ENCODE measurements around the gene NAA16.
"Not testable (repeated sequence)": the region's sequence is repeated elsewhere in the genome, so short reads cannot be mapped to it uniquely, and the experiment has no call there.

Gene NAA16

DNA sequence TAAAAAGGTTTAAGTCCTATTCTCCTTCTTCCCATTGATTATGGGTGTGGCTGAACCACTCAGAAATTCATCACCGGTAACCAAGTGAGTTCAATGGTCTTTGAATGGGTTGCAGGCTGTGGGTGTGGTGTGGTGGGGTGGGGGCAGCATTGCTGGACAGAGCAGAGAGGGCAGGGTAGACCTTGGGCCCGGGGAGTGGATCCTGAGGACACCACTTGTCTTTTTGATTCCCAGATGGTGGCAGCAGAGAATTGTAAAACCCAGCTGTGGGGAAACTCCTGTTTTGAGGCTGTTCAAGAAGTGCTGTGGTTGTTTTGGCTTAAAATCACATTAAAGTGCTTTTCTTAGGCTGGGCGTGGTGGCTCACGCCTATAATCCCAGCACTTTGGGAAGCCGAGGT is 100.5 kb downstream of the NAA16 start:
- DNase-seq = peak; percentile 16

DNA sequence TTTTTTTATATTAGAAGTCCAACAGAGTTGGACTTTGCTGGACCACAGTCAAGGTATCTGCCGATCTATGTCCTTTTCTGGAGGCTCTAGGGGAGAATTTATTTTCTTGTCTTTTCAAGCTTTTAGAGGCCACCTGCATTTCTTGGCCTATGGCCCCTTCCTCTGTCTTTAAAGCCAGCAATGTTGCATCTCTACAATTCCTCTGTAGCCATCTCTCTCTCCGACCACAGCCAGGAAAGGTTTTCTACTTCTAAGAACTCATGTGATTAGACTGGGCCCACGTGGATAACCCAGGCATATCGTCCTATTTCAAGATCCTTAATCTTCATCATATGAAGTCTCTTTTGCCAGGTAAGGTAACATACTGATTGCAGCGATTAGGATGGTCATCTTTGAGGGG is 102.8 kb downstream of the NAA16 start:
- DNase-seq = no peak

DNA sequence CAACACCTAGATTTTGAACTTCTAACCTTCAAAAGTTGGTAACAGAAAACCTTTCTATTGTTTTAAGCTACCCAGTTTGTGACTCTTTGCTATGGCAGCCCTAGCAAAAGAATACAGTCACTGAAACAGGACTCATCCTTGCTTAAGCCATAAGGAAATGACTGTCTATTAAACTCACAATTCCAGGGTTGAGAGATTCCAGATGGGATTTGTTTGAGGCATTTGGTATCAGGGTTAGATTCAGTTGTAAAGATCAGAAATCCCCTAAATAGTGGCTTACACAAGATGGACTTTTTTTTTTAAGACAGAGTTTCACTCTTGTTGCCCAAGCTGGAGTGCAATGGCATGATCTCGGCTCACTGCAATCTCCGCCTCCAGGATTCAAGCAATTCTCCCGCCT is 105.2 kb downstream of the NAA16 start:
- no peak for DNase-seq

DNA sequence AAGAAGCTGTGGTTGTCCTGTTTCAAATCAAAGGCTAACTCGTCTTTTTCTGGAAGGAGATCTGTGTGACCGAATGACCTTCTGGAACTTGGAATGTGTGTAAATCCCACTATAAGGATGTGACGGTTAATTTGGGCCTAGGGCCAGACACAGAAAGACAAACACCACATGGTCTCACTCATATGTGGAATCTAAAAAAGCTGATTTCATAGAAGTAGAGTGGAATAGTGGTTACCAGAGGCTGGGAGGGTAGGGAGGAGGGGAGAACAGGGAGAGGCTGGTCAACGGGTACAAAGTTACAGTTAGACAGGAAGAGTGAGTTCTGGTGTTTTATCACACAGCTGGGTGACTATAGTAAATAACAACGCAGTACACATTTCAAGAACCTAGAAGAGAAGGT is 107.0 kb downstream of the NAA16 start:
- DNase-seq = no peak

DNA sequence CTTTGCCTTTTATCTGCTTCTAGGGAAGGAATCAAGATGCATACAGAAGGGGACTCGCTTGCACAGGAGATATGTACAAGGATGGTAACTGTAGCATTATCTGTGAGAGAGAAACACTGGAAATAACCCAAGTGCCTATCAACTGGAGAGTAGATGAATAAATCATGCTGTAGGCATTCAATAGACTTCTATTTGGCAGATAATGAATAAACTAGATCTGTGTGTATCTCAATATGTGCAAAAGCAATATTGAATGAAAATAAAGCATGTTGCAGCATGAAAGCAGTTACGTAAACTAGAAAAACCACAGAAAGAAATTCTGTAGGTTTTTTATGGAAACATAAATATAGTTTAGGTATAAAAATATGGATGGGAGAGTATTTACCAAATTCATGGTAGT is 107.7 kb downstream of the NAA16 start:
- no peak for DNase-seq

DNA sequence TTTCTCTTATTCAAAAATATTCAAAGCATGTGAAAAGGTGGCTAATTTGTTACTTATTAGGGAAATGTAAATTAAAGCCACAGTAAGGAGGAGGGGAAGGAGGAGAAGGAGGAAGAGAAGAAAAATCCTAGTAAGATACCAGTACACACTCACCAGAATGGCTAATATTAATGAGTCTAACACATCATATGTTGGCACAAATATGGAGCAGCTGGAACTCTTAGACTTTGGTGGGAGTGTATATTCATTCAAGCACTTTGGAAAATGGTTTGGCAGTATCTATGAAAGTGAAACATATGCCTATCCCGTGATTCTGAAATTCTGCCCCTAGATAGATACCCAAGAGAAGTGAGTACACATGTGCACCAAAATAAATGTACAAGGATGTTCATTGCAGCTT is 108.1 kb downstream of the NAA16 start:
- no peak for DNase-seq

DNA sequence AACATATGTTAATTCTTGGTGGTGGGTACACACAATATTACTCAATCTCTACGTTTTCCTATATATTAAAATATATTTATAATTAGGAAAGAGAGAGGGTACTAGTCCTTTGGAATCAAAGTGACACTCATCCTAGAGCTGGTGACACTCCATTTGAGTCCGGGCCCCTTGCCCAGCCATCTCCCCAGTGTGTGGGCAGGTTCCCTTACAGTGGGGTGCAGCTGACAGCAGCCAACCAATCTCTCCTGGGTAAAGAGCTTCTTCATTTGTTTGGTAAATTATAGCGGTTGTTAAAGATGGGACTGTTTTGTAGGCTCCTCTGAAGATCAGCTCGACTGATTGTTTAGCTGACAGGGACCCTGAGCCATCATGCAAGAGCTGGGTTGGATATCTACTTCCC is 109.1 kb downstream of the NAA16 start:
- no peak for DNase-seq

DNA sequence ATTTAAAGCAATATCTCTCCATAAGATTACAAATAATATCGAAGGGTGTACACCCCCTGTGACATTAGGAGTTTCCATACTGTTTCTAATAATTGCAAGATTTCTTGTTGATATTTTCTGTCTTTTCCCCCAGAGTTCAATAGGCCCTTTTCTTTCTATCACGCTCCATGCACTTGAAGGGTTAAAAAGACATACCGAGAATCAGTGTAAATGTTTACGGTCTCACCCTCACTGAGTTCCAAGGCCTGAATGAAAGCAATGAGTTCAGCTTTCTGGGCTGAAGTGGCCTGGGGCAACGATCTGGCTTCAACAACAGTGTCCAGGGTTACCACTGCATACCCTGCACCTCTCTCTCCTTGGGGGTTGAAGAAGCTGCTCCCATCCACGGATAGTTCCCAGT is 110.3 kb downstream of the NAA16 start:
- not testable (repeated sequence) for DNase-seq

DNA sequence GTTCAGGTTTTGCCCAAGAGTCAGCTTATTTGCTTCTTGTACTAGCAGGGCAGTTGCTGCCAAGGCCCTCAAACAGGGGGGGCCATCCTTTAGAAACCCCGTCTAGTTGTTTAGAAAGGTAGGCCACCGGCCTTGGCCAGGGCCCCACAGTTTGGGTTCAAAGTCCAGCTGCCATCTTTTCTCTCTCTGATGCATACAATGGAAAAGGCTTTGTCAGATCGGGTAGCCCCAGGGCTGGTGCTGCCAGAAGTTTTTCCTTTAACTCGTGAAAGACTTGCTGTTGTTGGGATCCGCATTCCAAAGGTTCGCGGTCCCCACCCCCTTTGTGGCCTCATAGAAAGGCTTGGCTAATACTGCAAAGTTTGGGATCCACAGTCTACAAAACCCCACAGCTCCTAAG is 110.9 kb downstream of the NAA16 start:
- DNase-seq = not testable (repeated sequence)

DNA sequence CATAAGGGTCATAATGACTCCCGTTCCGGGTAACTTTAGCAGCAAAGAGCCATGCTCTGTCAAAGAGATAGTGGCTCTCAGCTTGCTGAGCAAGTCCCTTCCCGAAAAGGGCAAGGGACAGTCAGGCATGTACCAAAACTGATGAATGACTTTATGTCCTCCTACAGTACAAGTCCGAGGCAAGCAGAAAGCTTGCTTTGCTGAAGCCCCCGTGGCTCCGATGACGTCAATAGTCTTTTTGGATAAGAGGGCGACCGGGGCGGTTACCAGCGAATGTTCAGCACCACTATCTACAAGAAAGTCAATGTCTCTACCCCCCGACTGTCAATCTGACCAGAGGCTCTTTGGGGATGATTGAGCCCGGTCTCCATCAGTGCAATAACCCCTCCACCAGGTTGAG is 112.2 kb downstream of the NAA16 start:
- not testable (repeated sequence) for DNase-seq

DNA sequence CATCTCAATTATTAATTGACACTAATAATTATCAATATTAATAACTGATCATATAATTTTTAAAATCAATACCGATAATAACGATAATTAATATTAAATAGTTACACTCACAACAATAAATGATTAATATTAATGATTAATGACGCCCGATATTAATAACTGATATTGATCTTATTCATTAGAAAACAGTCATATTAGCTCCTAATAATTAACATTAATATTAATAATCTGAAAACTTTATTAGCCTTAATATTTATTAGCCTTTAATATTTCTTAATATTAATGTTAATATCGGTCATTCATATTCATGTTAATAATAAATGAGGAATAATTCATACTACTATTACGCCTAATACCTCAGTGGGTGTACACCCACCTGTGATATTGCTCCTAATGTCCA is 113.6 kb downstream of the NAA16 start:
- not testable (repeated sequence) for DNase-seq

DNA sequence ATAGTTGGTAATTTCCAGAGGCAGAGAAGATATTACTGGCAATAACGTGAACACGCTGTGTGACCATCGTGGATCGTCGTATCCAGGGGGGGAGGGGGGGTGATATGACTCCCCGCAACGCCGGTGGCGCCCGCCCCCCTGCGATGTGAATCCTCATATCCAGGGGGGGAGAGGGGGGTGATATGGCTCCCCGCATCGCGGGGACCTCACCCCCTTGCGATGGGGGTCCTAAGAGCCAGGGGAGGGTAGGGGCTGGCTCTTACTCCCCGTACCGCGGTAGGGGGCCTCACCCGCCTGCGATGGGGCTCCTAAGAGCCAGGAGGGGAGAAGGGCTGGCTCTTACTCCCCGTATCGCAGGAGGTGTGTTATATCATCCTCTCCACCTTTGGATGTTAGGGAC is 115.0 kb downstream of the NAA16 start:
- no peak for DNase-seq

Data from kidney glomerular epithelial cell (primary cell).